ENCODE results near the gene GARRE1. TPM values are rescaled to one million over a fixed set of nuclear protein-coding genes. Genes with fewer than 3 reads are reported as not detected.

The GARRE1 gene
- polyA plus RNA-seq, 1 experiment = 18.7 TPM

GRCh38 chr19:34218818-34219164 lies 35.6 kb upstream of the GARRE1 start:
- Histone ChIP-seq H3K27me3 (ENCODE audit: control insufficient read depth, insufficient read depth, low read length) (no peaks in the 10 kb centered on the region), H3K36me3 (ENCODE audit: control insufficient read depth, insufficient read depth, low read length) (peaks cover 16% of the 10 kb centered on the region), H3K4me3 (ENCODE audit: low read depth, low read length) (no peak overlapping the region)
- ChIA-PET POLR2A (no interaction called here), CTCF (interaction anchor here (0.6 to 3.0 kb wide), 14 partner anchors 9 to 138 kb away, joined by 3 to 10 read pairs (median 4); no protein-coding TSS in a partner anchor)
- TF ChIP-seq CTCF (IDR thresholded peaks at IDR 0.05; ENCODE audit: insufficient read depth, low read depth, low read length) = no peak
- no peak for DNase-seq (ENCODE audit: low read depth)

DNA sequence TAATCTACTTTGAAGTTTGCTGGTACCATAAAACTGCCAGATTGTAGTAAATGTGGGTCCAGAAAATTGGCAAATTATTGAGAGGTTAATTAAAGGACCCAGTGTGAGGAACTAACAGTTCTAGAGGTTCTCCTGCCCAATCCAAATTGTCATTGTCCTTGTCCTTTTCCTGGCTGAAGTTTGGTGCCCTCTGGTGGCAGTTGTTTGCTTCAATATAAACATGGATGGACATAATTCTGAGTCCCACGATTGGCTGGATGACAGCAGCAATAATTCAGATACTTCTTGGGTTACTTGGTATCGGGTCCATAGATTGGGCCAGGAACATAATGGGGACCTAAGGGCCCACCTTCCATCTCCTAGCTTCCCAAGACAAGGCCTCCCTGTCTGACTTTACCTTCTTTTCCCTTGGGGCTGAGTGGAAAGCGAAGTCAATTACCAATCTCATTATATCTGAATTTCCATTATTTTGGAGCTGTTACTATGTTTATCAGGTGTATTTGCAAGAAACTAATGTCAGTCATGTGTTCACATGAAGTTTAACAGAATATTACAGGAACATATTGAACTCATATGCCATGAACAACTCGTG lies 33.8 kb upstream of the GARRE1 start:
- Histone ChIP-seq H3K27me3 (ENCODE audit: control insufficient read depth, insufficient read depth, low read length) (no peaks in the 10 kb centered on the region), H3K4me3 (ENCODE audit: low read depth, low read length) (no peak overlapping the region), H3K36me3 (ENCODE audit: control insufficient read depth, insufficient read depth, low read length) (peaks cover 19% of the 10 kb centered on the region)
- ChIA-PET POLR2A (no interaction called here), CTCF (interaction anchor here (0.6 to 3.0 kb wide), 10 partner anchors 9 to 126 kb away, joined by 3 to 10 read pairs (median 4); no protein-coding TSS in a partner anchor)
- no peak for DNase-seq (ENCODE audit: low read depth)
- peak; percentile 79 for TF ChIP-seq CTCF (IDR thresholded peaks at IDR 0.05; ENCODE audit: insufficient read depth, low read depth, low read length)

DNA sequence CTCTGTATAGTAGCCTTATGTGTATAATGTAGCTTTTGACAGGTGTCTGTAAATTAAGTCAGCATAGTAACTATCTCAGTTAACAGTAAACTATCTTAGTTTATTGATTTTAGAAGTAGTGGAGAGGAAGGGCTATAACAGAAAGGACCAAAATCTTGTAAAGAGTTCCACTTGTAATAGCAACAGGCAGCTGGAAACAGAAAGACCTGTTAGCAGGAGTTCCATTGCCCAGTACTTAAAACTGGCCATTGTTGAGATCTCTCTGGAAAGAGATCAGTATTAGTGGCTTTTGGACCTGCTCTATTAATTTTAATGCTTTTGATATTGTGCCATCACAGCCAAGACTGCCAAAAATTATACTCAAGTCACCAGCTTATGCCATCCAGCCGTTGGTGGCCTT lies 32.0 kb upstream of the GARRE1 start:
- Histone ChIP-seq H3K36me3 (ENCODE audit: control insufficient read depth, insufficient read depth, low read length) (peaks cover 17% of the 10 kb centered on the region), H3K4me3 (ENCODE audit: low read depth, low read length) (no peak overlapping the region), H3K27me3 (ENCODE audit: control insufficient read depth, insufficient read depth, low read length) (no peaks in the 10 kb centered on the region)
- TF ChIP-seq CTCF (IDR thresholded peaks at IDR 0.05; ENCODE audit: insufficient read depth, low read depth, low read length) = no peak
- ChIA-PET CTCF (interaction anchor here (0.6 to 2.6 kb wide), 6 partner anchors 12 to 445 kb away, joined by 3 to 9 read pairs (median 3); no protein-coding TSS in a partner anchor), POLR2A (no interaction called here)
- DNase-seq (ENCODE audit: low read depth) = no peak

DNA sequence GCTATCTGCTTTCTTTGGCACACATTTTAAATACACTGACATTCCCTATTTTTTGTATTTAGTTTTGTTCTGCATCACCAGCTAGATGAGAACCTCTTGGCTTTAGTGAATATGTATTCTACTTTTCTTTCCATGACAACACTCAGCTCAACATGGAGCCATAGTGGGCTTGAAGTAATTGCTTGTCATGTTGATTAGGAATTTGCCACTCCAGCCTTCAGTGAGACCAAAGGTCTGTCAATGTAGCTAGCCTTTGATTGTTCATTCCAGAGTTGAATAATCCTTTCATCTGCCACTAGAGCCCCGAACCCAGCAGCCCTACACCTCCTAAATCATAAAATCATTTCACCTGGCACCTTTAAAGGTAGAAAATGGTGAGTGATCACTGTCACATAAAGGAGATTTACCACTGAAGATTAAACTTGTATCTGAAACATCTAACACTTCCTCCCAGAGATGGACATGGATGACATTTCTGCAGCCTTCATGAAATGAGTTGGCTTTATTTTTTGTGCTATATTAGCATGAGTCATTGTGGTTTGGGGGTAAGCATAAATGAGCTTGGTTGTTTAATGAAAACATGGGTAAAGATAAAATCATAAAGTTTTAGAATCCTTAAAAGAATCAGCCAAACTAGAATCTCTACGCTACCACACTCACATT lies 29.2 kb upstream of the GARRE1 start:
- H3K27me3 ChIP-seq (ENCODE audit: control insufficient read depth, insufficient read depth, low read length) = no peaks in the 10 kb centered on the region
- peaks cover 21% of the 10 kb centered on the region for H3K36me3 ChIP-seq (ENCODE audit: control insufficient read depth, insufficient read depth, low read length)
- ChIA-PET POLR2A (interaction anchor here (0.7 kb wide), 1 partner anchor 122 kb away, joined by 4 read pairs; no protein-coding TSS in a partner anchor), CTCF (interaction anchor here (0.6 to 2.0 kb wide), 5 partner anchors 15 to 130 kb away, joined by 3 to 4 read pairs (median 3); no protein-coding TSS in a partner anchor)
- no peak for DNase-seq (ENCODE audit: low read depth)
- H3K4me3 ChIP-seq (ENCODE audit: low read depth, low read length) = no peak overlapping the region
- no peak for TF ChIP-seq CTCF (IDR thresholded peaks at IDR 0.05; ENCODE audit: insufficient read depth, low read depth, low read length)

DNA sequence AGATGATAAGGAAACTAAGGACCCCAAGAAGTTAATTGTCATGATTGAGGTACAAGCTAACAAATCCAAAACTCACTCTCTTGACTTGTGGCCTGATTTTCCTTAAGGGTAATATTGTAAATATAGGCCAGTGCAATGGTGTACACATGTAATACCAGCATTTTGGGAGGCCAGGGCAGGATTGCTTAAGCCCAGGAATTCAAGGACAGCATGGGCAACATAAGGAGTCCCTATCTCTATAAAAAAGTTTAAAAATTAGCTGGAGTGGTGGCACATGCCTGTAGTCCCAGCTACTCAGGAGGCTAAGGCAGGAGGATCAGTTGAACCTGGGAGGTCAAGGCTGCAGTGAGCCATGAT lies 28.7 kb upstream of the GARRE1 start:
- ChIA-PET POLR2A (interaction anchor here (0.7 kb wide), 1 partner anchor 121 kb away, joined by 4 read pairs; no protein-coding TSS in a partner anchor), CTCF (interaction anchor here (0.6 to 2.0 kb wide), 4 partner anchors 45 to 130 kb away, joined by 3 to 4 read pairs (median 3); no protein-coding TSS in a partner anchor)
- TF ChIP-seq CTCF (IDR thresholded peaks at IDR 0.05; ENCODE audit: insufficient read depth, low read depth, low read length) = no peak
- no peak for DNase-seq (ENCODE audit: low read depth)
- Histone ChIP-seq H3K4me3 (ENCODE audit: low read depth, low read length) (no peak overlapping the region), H3K27me3 (ENCODE audit: control insufficient read depth, insufficient read depth, low read length) (no peaks in the 10 kb centered on the region), H3K36me3 (ENCODE audit: control insufficient read depth, insufficient read depth, low read length) (peaks cover 20% of the 10 kb centered on the region)

Measured in BJ (cell line).